RWPE2 (cell line): ENCODE results near the gene CAMK2A.

Source experiments
- ATAC-seq: fragments of 200-7000 bp; cut with Tn5 transposase; 3 replicates; pipeline ENCODE4 v1.9.1; 2021; ENCODE audit warnings: low read depth
- DNase-seq: peaks from one replicate; pipeline ENCODE4 v3.0.0-alpha.2; 2020; ENCODE audit warnings: low spot score
- H3K27ac ChIP-seq: fragments of 450-650 bp; 2 replicates; pipeline ENCODE4 v1.5.1; 2017; ENCODE audit warnings: mild to moderate bottlenecking; ENCODE audit not compliant: poor library complexity, severe bottlenecking
- H3K27me3 ChIP-seq: fragments of 250-450 bp; sonication (Bioruptor Pico); 2 replicates; pipeline ENCODE4 v1.5.1; 2021; ENCODE audit warnings: mild to moderate bottlenecking, moderate library complexity; ENCODE audit not compliant: insufficient read depth, poor library complexity, severe bottlenecking
- H3K36me3 ChIP-seq: fragments of 250-450 bp; sonication (Bioruptor Pico); 2 replicates; pipeline ENCODE4 v1.5.1; 2020; ENCODE audit warnings: low read depth, mild to moderate bottlenecking, moderate library complexity
- H3K4me1 ChIP-seq: fragments of 250-450 bp; sonication (Bioruptor Pico); 2 replicates; pipeline ENCODE4 v1.5.1; 2021; ENCODE audit warnings: mild to moderate bottlenecking, moderate library complexity; ENCODE audit not compliant: insufficient read depth, poor library complexity, severe bottlenecking
- H3K4me3 ChIP-seq: fragments of 250-450 bp; sonication (Bioruptor Pico); 2 replicates; pipeline ENCODE4 v1.5.1; 2021; ENCODE audit warnings: mild to moderate bottlenecking, moderate library complexity; ENCODE audit not compliant: severe bottlenecking
- H3K9me3 ChIP-seq: fragments of 250-450 bp; sonication (Bioruptor Pico); 2 replicates; pipeline ENCODE4 v1.5.1; 2021; ENCODE audit warnings: mild to moderate bottlenecking, moderate library complexity; ENCODE audit not compliant: severe bottlenecking
- CTCF ChIP-seq: fragments of 450-650 bp; IDR thresholded peaks from one replicate; pipeline ENCODE4 v1.5.1; 2017; ENCODE audit warnings: mild to moderate bottlenecking, moderate library complexity; ENCODE audit not compliant: poor library complexity, severe bottlenecking

CAMK2A gene

GRCh38 chr5:150175076-150175475, 114.5 kb downstream of the CAMK2A start:
- Histone ChIP-seq H3K36me3 (no peaks in the 10 kb centered on the region), H3K4me3 (no peak overlapping the region), H3K4me1 (no peaks in the 10 kb centered on the region), H3K27me3 (no peaks in the 10 kb centered on the region), H3K9me3 (no peaks in the 10 kb centered on the region), H3K27ac (no peak overlapping the region)
- DNase-seq (no peak), ATAC-seq (no peak)
- no peak for TF ChIP-seq CTCF

- no peaks in the 10 kb centered on the region for H3K27me3 ChIP-seq
- H3K4me1 ChIP-seq = no peaks in the 10 kb centered on the region
- no peaks in the 10 kb centered on the region for H3K9me3 ChIP-seq
- no peaks in the 10 kb centered on the region for H3K36me3 ChIP-seq
- no peak for TF ChIP-seq CTCF
- no peak overlapping the region for H3K4me3 ChIP-seq
- ATAC-seq = no peak
- DNase-seq = no peak
- H3K27ac ChIP-seq = no peak overlapping the region
Measured at GRCh38 chr5:150174285-150174684, 115.3 kb downstream of the CAMK2A start.

GRCh38 chr5:150173161-150173560, 116.4 kb downstream of the CAMK2A start:
- no peak for ATAC-seq
- Histone ChIP-seq H3K9me3 (no peaks in the 10 kb centered on the region), H3K4me1 (no peaks in the 10 kb centered on the region), H3K36me3 (no peaks in the 10 kb centered on the region), H3K27ac (no peak overlapping the region), H3K27me3 (no peaks in the 10 kb centered on the region), H3K4me3 (no peak overlapping the region)
- no peak for DNase-seq
- no peak for TF ChIP-seq CTCF

- Histone ChIP-seq H3K4me1 (no peaks in the 10 kb centered on the region), H3K9me3 (no peaks in the 10 kb centered on the region), H3K4me3 (no peak overlapping the region), H3K27me3 (no peaks in the 10 kb centered on the region), H3K27ac (no peak overlapping the region), H3K36me3 (no peaks in the 10 kb centered on the region)
- TF ChIP-seq CTCF = no peak
- ATAC-seq = no peak
- no peak for DNase-seq
Measured at GRCh38 chr5:150172556-150172955, 117.0 kb downstream of the CAMK2A start.

GRCh38 chr5:150172145-150172544, 117.4 kb downstream of the CAMK2A start:
- Histone ChIP-seq H3K36me3 (no peaks in the 10 kb centered on the region), H3K4me3 (no peak overlapping the region), H3K27me3 (no peaks in the 10 kb centered on the region), H3K4me1 (no peaks in the 10 kb centered on the region), H3K27ac (no peak overlapping the region), H3K9me3 (no peaks in the 10 kb centered on the region)
- no peak for DNase-seq
- ATAC-seq = 0 out of 3 replicates have a peak, but pooled peaks have one; percentile 15
- TF ChIP-seq CTCF = no peak
